K562 (cell line): ENCODE measurements around the gene TMEM222. TPM values are rescaled to one million over a fixed set of nuclear protein-coding genes. Genes with fewer than 3 reads are reported as not detected.

Source experiments
- ATAC-seq: fragments of 200-7000 bp; cut with Tn5 transposase; 3 replicates; pipeline ENCODE4 v1.9.1; 2020; ENCODE audit warnings: moderate library complexity
- BruUV-seq: library from RNA; stranded (reverse); fragments of 400-500 nt; replicated peaks from 2 replicates; lab custom pipeline; 2021; lab: Mats Ljungman, UMichigan
- CTCF ChIA-PET: fragments of 300-600 bp; formaldehyde crosslinking; extraction: SDS; loops from one replicate; lab custom pipeline; 2021; ENCODE audit warnings: low intra/inter-chr PET ratio; lab: Yijun Ruan, JAX
- POLR2A ChIA-PET: fragments of 300-600, 350-650 bp; sonication (Branson Sonifier 250); formaldehyde crosslinking; extraction: SDS; loops from one replicate; lab custom pipeline; 2021; ENCODE audit warnings: antibody characterized with exemption, inconsistent platforms; lab: Yijun Ruan, JAX
- DNase-seq, 4 experiments: peaks; one replicate each; pipeline versions ENCODE4 v3.0.0 to v3.0.0-alpha.2; 2011 to 2018; ENCODE audit warnings: low spot score in 3 of 4, mixed read lengths in 3 of 4; ENCODE audit errors: extremely low read depth in 1 of 4
- FAIRE-seq: peaks from 2 replicates; lab custom pipeline; 2011; peaks lifted over from hg19 to GRCh38; lab: Jason Lieb, UNC
- H2AFZ ChIP-seq: 2 replicates; pipeline ENCODE4 v1.6.0; 2011; ENCODE audit warnings: low read depth, low read length, control low read depth, inconsistent platforms
- H3K27ac ChIP-seq: fragments of 200-600 bp; 3 replicates; pipeline ENCODE4 v1.8.0; 2011; ENCODE audit warnings: low read depth, mild to moderate bottlenecking, control low read depth, inconsistent platforms, low read length, moderate library complexity, mixed read lengths; ENCODE audit errors: extremely low read depth
- H3K27me3 ChIP-seq, 2 experiments: fragments of 300-600 bp in 1 of 2; 2 replicates in 1 of 2; 3 replicates in 1 of 2; pipeline versions ENCODE4 v1.6.0 to v1.8.0; 2011; ENCODE audit warnings: inconsistent platforms in 2 of 2, low read length in 2 of 2, mild to moderate bottlenecking in 1 of 2, mixed read lengths in 1 of 2, moderate library complexity in 1 of 2; ENCODE audit not compliant: control insufficient read depth in 2 of 2, insufficient read depth in 2 of 2
- H3K36me3 ChIP-seq: fragments of 300-600 bp; 3 replicates; pipeline ENCODE4 v1.8.0; 2011; ENCODE audit warnings: mild to moderate bottlenecking, low read length, inconsistent platforms; ENCODE audit not compliant: control insufficient read depth, insufficient read depth
- H3K4me1 ChIP-seq, 2 experiments: fragments of 200-600 bp in 1 of 2; replicated peaks in 1 of 2; 2 replicates in 1 of 2; 3 replicates in 1 of 2; pipeline versions ENCODE4 v1.5.1 to v1.8.0; 2011; ENCODE audit warnings: inconsistent platforms in 2 of 2, low read length in 2 of 2, mild to moderate bottlenecking in 1 of 2, mixed read lengths in 1 of 2, moderate library complexity in 1 of 2; ENCODE audit not compliant: control insufficient read depth in 2 of 2, insufficient read depth in 2 of 2
- H3K4me2 ChIP-seq: 2 replicates; pipeline ENCODE4 v1.6.1; 2011; ENCODE audit warnings: low read length, control low read depth, inconsistent platforms, mixed read lengths; ENCODE audit not compliant: insufficient read depth
- H3K4me3 ChIP-seq: fragments of 200-600 bp; sonication (generic), shearing (Covaris generic); 2 replicates; pipeline ENCODE4 v1.5.1; 2016; ENCODE audit warnings: control low read depth, inconsistent platforms
- H3K79me2 ChIP-seq: fragments of 200-600 bp; 3 replicates; pipeline ENCODE4 v1.8.0; 2011; ENCODE audit warnings: low read length, inconsistent platforms; ENCODE audit not compliant: control insufficient read depth, insufficient read depth
- H3K9ac ChIP-seq, 2 experiments: 2 replicates each; pipeline versions ENCODE4 v1.6.0 to v1.6.1; 2011; ENCODE audit warnings: low read depth in 2 of 2, low read length in 2 of 2, control low read depth in 1 of 2, inconsistent platforms in 1 of 2, mild to moderate bottlenecking in 1 of 2, mixed read lengths in 1 of 2; ENCODE audit not compliant: insufficient read depth in 1 of 2
- H3K9me1 ChIP-seq: one replicate; pipeline ENCODE4 v1.6.0; 2011; ENCODE audit warnings: inconsistent platforms, mild to moderate bottlenecking, low read length, moderate library complexity; ENCODE audit not compliant: control insufficient read depth, insufficient read depth
- H3K9me3 ChIP-seq: replicated peaks from 2 replicates; pipeline ENCODE4 v1.5.1; 2011; ENCODE audit warnings: low read depth, low read length, inconsistent platforms; ENCODE audit not compliant: control insufficient read depth, insufficient read depth
- H4K20me1 ChIP-seq: replicated peaks from 2 replicates; pipeline ENCODE4 v1.6.1; 2011; ENCODE audit warnings: low read length, inconsistent platforms, mixed read lengths; ENCODE audit not compliant: control insufficient read depth, insufficient read depth
- BACH1 ChIP-seq: fragments of 200-800 bp; sonication (Bioruptor generic); IDR thresholded peaks from 2 replicates; pipeline ENCODE4 v1.6.1; 2016; ENCODE audit warnings: missing genetic modification characterization, missing compliant biosample characterization
- BRCA1 ChIP-seq, 2 experiments: fragments of 450-650 bp in 1 of 2; sonication (generic) in 1 of 2; formaldehyde crosslinking in 1 of 2; IDR thresholded peaks; 2 replicates each; pipeline versions ENCODE4 v1.5.0 to v1.6.1; 2017 to 2020; ENCODE audit warnings: mild to moderate bottlenecking in 1 of 2, missing genetic modification reagents in 1 of 2
- BRF1 ChIP-seq: IDR thresholded peaks from 3 replicates; pipeline ENCODE4 v1.6.1; 2011; ENCODE audit warnings: borderline replicate concordance, mild to moderate bottlenecking; ENCODE audit not compliant: insufficient read length; ENCODE audit errors: extremely low read depth
- NFATC3 ChIP-seq: fragments of 450-650 bp; IDR thresholded peaks from 2 replicates; pipeline ENCODE4 v1.6.1; 2017; ENCODE audit warnings: mild to moderate bottlenecking
- PHB ChIP-seq: fragments of 250-450 bp; sonication (Bioruptor Pico); IDR thresholded peaks from 2 replicates; pipeline ENCODE4 v1.5.0; 2021
- POLR2A ChIP-seq: fragments of 450-650 bp; conservative IDR thresholded peaks from 2 replicates; pipeline ENCODE4 v1.6.1; 2016
- POLR2AphosphoS2 ChIP-seq: IDR thresholded peaks from 2 replicates; pipeline ENCODE4 v1.6.1; 2012; ENCODE audit warnings: low read length, improper control_type of control experiment
- POLR2G ChIP-seq: fragments of 200-400 bp; formaldehyde crosslinking; IDR thresholded peaks from 2 replicates; pipeline ENCODE4 v1.6.1; 2017; ENCODE audit warnings: low read depth, mild to moderate bottlenecking, antibody characterized with exemption, low read length, moderate library complexity
- POLR2H ChIP-seq: IDR thresholded peaks from 2 replicates; pipeline ENCODE4 v1.6.1; 2016; ENCODE audit warnings: missing genetic modification characterization, low read depth, mild to moderate bottlenecking, control low read depth, missing compliant biosample characterization, moderate library complexity
- PYGO2 ChIP-seq: fragments of 450-650 bp; IDR thresholded peaks from 2 replicates; pipeline ENCODE4 v1.6.1; 2016; ENCODE audit warnings: mild to moderate bottlenecking, missing genetic modification characterization, moderate library complexity, missing compliant biosample characterization
- RBFOX2 ChIP-seq: fragments of 200-400 bp; formaldehyde crosslinking; IDR thresholded peaks from 2 replicates; pipeline ENCODE4 v1.6.1; 2017; ENCODE audit warnings: low read depth, mild to moderate bottlenecking, low read length, moderate library complexity
- ZC3H4 ChIP-seq: sonication (generic); formaldehyde crosslinking; IDR thresholded peaks from 2 replicates; pipeline ENCODE4 v1.9.0; 2021; ENCODE audit warnings: missing genetic modification reagents, borderline replicate concordance
- WGBS: fragments of 100-300 bp; shearing (Covaris generic); methylation state at CpG from one replicate; pipeline ENCODE4 v1.1.6; 2016; ENCODE audit warnings: low coverage, mixed read lengths; ENCODE audit not compliant: insufficient coverage; ENCODE audit errors: missing lambda C conversion rate; 5-methylcytosine and 5-hydroxymethylcytosine counted together
- in situ Hi-C: fragments of 300-500 bp; cut with MboI; formaldehyde crosslinking; loops from 4 replicates; pipeline ENCODE4 v1.15.0; 2018; ENCODE audit warnings: inconsistent platforms, mixed read lengths
- intact Hi-C: fragments of 100-400 bp; cut with micrococcal nuclease; formaldehyde crosslinking; loops from 2 replicates; pipeline ENCODE4 v1.14.2; 2022
- polyA plus RNA-seq, 8 experiments: library from polyadenylated mRNA; depleted of rRNA in 4 of 8; stranded (reverse) in 5 of 8; unstranded in 3 of 8; fragments of >200 nt; fragmentation: Nextera tagmentation in 2 of 8; fragmentation: Illumina TruSeq in 1 of 8; extraction: Ambion mirVana in 2 of 8; extraction: Trizol in 1 of 8; gene quantifications; 2 replicates each; pipeline versions ENCODE4 v1.2.1 to v1.2.3, GENCODE V29; 2011 to 2014; ENCODE audit warnings: inconsistent platforms in 1 of 8, missing spikeins in 1 of 8
- total RNA-seq, 7 experiments: library from RNA; depleted of rRNA in 6 of 7; stranded (reverse); fragments of >200 nt in 6 of 7; fragmentation: Illumina TruSeq in 2 of 7; extraction: Trizol in 2 of 7; gene quantifications; 2 replicates each; pipeline versions ENCODE4 v1.2.1 to v1.2.3, GENCODE V29; 2011 to 2021; ENCODE audit warnings: low replicate concordance in 1 of 7
- TF ChIP-seq, protein P1 (sequence below): fragments of 450-650 bp; IDR thresholded peaks from 2 replicates; pipeline ENCODE4 v1.6.1; 2016; ENCODE audit warnings: missing biosample characterization, missing genetic modification characterization

TMEM222 gene
- total and polyA plus RNA-seq, 9 of the 15 experiments (the other 6 are each of a cell fraction or from before 2014, with no cell fraction given): 6.9 to 48.0 (median 32.8) TPM

- TF ChIP-seq RBFOX2: 0 out of 2 replicates have a peak, but pooled peaks have one; percentile 28
- 0 out of 2 replicates have a peak, but pooled peaks have one; percentile 61 for TF ChIP-seq PHB (CRISPR knock-in tag)
- no peak for TF ChIP-seq BRCA1 (IDR thresholded peaks at IDR 0.05)
- 0 out of 2 replicates have a peak, but pooled peaks have one; percentile 44 for TF ChIP-seq BRCA1 (CRISPR knock-in tag; IDR thresholded peaks at IDR 0.05)
- TF ChIP-seq, all 486 proteins: peak for 27
Observed at GRCh38 chr1:27332536-27333281, 10.7 kb downstream of the TMEM222 start (continued).

DNA sequence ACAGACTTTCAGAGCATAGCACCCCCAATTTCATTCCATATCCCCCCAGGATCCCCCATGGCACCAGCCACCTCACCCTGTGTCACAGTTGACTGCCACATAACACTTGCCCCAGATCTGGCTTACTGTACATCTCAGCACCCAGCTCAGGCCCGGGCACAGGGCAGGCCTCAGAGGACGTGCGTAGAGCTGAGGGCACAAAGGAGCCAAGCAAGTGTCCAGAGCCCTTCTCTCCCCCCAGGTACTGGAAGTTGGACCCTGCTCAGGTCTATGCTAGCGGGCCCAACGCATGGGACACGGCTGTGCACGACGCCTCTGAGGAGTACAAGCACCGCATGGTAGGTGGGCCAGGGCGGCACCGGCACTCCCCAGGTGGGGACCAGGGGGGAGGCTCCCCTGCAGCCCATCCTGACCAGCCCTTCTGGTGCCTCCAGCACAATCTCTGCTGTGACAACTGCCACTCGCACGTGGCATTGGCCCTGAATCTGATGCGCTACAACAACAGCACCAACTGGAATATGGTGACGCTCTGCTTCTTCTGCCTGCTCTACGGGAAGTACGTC lies 11.8 kb downstream of the TMEM222 start:
- Histone ChIP-seq H2AFZ (no peak overlapping the region), H3K9ac (peak overlapping the region in 1 of 2 experiments; percentile 19; a peak in 1 of 4 replicates), H3K79me2 (peaks cover 11% of the 10 kb centered on the region; the same call in 2 of the 3 replicates), H4K20me1 (peaks cover 8% of the 10 kb centered on the region; the same call in 1 of the 2 replicates), H3K9me3 (no peaks in the 10 kb centered on the region), H3K4me1 (peaks cover 0 to 12% of the 10 kb centered on the region in 2 experiments; a peak in 2 of 5 replicates), H3K4me2 (no peak overlapping the region), H3K9me1 (no peaks in the 10 kb centered on the region), H3K36me3 (peaks cover 73% of the 10 kb centered on the region; the same call in 2 of the 3 replicates), H3K27ac (no peak overlapping the region), H3K4me3 (no peak overlapping the region), H3K27me3 (no peaks in the 10 kb centered on the region)
- no peak for FAIRE-seq
- POLR2A ChIA-PET: interaction anchor here (0.6 to 2.5 kb wide), 4 partner anchors 10 to 32 kb away, joined by 3 to 23 read pairs (median 4); partner anchors contain the start of gene TMEM222
- no peak; the same call in 2 of the 3 replicates for ATAC-seq
- BruUV-seq: no TSS peak
- intact Hi-C loops (loop anchor here (2.0 kb wide), 1 partner anchor 61 kb away; no protein-coding TSS in a partner anchor), in situ Hi-C loops (no loop called here)
- DNase-seq: no peak
- WGBS: 88% methylated on average over 17 of the region's 17 CpGs
- TF ChIP-seq, protein P1, sequence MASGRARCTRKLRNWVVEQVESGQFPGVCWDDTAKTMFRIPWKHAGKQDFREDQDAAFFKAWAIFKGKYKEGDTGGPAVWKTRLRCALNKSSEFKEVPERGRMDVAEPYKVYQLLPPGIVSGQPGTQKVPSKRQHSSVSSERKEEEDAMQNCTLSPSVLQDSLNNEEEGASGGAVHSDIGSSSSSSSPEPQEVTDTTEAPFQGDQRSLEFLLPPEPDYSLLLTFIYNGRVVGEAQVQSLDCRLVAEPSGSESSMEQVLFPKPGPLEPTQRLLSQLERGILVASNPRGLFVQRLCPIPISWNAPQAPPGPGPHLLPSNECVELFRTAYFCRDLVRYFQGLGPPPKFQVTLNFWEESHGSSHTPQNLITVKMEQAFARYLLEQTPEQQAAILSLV (tag): no peak
- TF ChIP-seq BACH1 (no peak), BRF1 (no peak), NFATC3 (no peak), POLR2AphosphoS2 (0 out of 2 replicates have a peak, but pooled peaks have one; percentile 54), ZC3H4 (CRISPR knock-in tag) (0 out of 2 replicates have a peak, but pooled peaks have one; percentile 19), POLR2A (peak; percentile 34; the same call in 1 of the 2 replicates), RBFOX2 (peak; percentile 33; the same call in 1 of the 2 replicates), POLR2H (no peak), POLR2G (peak; percentile 59), PYGO2 (no peak)
- CTCF ChIA-PET: interaction anchor here (1.9 kb wide), 1 partner anchor 39 kb away, joined by 7 read pairs; no protein-coding TSS in a partner anchor
